Adrenal gland (tissue), 12 donors: Measurements from ENCODE around the gene PRKCE. TPM values are rescaled to one million over a fixed set of nuclear protein-coding genes. Genes with fewer than 3 reads are reported as not detected.
A peak's percentile ranks its signal among the peaks of the same experiment; 100 is the strongest.

Source experiments
- DNase-seq, 7 donors: peaks; one replicate each; pipeline ENCODE4 v3.0.0-alpha.2; 2019 to 2020
- H3K27ac ChIP-seq, 5 donors: fragments of 200-600 bp; sonication (generic) in 4 of 5; 1 replicate in 3 of 5; 2 replicates in 2 of 5; pipeline versions ENCODE4 v1.5.1 to v1.8.0; 2016 to 2020; ENCODE audit warnings: mild to moderate bottlenecking in 1 of 5
- H3K27me3 ChIP-seq: fragments of 200-600 bp; 2 replicates; pipeline ENCODE4 v1.8.0; 2021
- H3K36me3 ChIP-seq, 2 donors: fragments of 200-600 bp; replicated peaks in 1 of 2; 1 replicate in 1 of 2; 2 replicates in 1 of 2; pipeline versions ENCODE4 v1.5.1 to v1.8.0; 2018 to 2022
- H3K4me1 ChIP-seq, 2 donors: fragments of 200-600 bp; replicated peaks in 1 of 2; 1 replicate in 1 of 2; 2 replicates in 1 of 2; pipeline versions ENCODE4 v1.5.1 to v1.8.0; 2018 to 2021
- H3K4me3 ChIP-seq, 4 donors: fragments of 200-600 bp; sonication (generic) in 3 of 4; one replicate each; pipeline ENCODE4 v1.5.1; 2016 to 2018
- H3K9me3 ChIP-seq, 3 donors: fragments of 200-600 bp; sonication (generic) in 1 of 3; replicated peaks in 1 of 3; 1 replicate in 2 of 3; 2 replicates in 1 of 3; pipeline versions ENCODE4 v1.5.1 to v1.8.0; 2016 to 2021
- POLR2A ChIP-seq, 2 donors: fragments of 450-650 bp; IDR thresholded peaks; one replicate each; pipeline ENCODE4 v1.6.1; 2017; ENCODE audit warnings: antibody characterized with exemption in 2 of 2, mild to moderate bottlenecking in 2 of 2, moderate library complexity in 1 of 2
- WGBS, 4 donors: extraction: QIAGEN DNeasy Blood & Tissue Kit in 2 of 4; methylation state at CpG; one replicate each; pipeline versions ENCODE4 v1.1.5 to v1.1.7; 2013 to 2017; 5-methylcytosine and 5-hydroxymethylcytosine counted together
- intact Hi-C, 2 donors: fragments of 100-400 bp; cut with DNase I; formaldehyde crosslinking; loops; one replicate each; pipeline versions ENCODE4 v1.14.1 to v1.15.0; 2022 to 2023
- polyA plus RNA-seq, 3 donors: library from polyadenylated mRNA; stranded (reverse); fragments of 200-250 nt in 2 of 3; fragments of 350-450 nt in 1 of 3; fragmentation: Illumina TruSeq in 1 of 3; extraction: RNeasy Lipid Tissue Mini Kit (QIAGEN cat#74804) in 1 of 3; gene quantifications; one replicate each; pipeline ENCODE4 v1.2.3, GENCODE V29; 2013 to 2014
- total RNA-seq, 9 donors: library from RNA; depleted of rRNA in 4 of 9; stranded (reverse); fragments of >200 nt in 4 of 9; fragments of 120-200 nt in 1 of 9; fragmentation: NEBNext Ultra II Directional in 1 of 9; extraction: Animal tissue kit (Norgen Biotek cat#: 25700) in 1 of 9; gene quantifications; one replicate each; pipeline versions ENCODE4 v1.1.0 to v1.2.4, GENCODE V29; 2013 to 2023
- TF ChIP-seq, protein P1 (sequence below), 6 experiments: fragments of 450-650 bp in 4 of 6; fragments of 200-600 bp in 2 of 6; sonication (generic) in 1 of 6; IDR thresholded peaks; 1 replicate in 5 of 6; 2 replicates in 1 of 6; pipeline versions ENCODE4 v1.5.1 to v1.8.0; 2016 to 2021; ENCODE audit warnings: antibody characterized with exemption in 6 of 6, mild to moderate bottlenecking in 2 of 6, moderate library complexity in 1 of 6
- donor health status: healthy with polysubstance abuse.
- donor health status: Bipolar disorder and iron deficiency.
- donor health status: DM: yes; HTN: yes; CAD: no.
- donor health status: DM: no; HTN: no; CAD: no.
- donor health status: DM: no; HTN: no; CAD: no.
- donor health status: DM: yes; HTN: yes; CAD: no.

PRKCE gene
- total and polyA plus RNA-seq, 12 donors, result 1.9 to 19.2 (median 8.0) TPM

DNA sequence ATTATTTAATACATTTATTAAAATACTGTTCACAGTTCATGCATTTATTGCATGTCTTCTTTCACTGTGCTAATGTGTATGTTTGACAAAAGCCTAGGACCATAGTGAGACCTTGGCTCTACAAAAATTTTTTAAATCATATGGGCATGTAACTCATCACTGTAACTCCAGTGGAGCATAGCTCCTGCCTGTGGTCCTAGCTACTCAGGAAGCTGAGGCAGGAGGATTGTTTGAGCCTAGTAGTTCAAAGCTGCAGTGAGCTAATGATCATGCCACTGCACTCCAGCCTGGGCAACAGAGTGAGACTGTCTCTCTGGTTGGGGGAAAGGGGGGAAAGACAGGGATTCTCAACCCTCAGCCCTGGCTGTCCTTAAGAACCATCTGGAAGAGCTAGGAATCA lies 137.8 kb downstream of the PRKCE start:
- H3K27me3 ChIP-seq, result no peaks in the 10 kb centered on the region
- no peak for DNase-seq
- H3K27ac ChIP-seq, result peak overlapping the region in 1 of 5 donors; percentile 1
- no peaks in the 10 kb centered on the region for H3K9me3 ChIP-seq
- H3K4me3 ChIP-seq, result no peak overlapping the region
- TF ChIP-seq, protein P1, sequence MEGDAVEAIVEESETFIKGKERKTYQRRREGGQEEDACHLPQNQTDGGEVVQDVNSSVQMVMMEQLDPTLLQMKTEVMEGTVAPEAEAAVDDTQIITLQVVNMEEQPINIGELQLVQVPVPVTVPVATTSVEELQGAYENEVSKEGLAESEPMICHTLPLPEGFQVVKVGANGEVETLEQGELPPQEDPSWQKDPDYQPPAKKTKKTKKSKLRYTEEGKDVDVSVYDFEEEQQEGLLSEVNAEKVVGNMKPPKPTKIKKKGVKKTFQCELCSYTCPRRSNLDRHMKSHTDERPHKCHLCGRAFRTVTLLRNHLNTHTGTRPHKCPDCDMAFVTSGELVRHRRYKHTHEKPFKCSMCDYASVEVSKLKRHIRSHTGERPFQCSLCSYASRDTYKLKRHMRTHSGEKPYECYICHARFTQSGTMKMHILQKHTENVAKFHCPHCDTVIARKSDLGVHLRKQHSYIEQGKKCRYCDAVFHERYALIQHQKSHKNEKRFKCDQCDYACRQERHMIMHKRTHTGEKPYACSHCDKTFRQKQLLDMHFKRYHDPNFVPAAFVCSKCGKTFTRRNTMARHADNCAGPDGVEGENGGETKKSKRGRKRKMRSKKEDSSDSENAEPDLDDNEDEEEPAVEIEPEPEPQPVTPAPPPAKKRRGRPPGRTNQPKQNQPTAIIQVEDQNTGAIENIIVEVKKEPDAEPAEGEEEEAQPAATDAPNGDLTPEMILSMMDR (IDR thresholded peaks at IDR 0.05), result no peak
- no peak for TF ChIP-seq POLR2A (IDR thresholded peaks at IDR 0.05)
- H3K36me3 ChIP-seq, result no peaks in the 10 kb centered on the region
- intact Hi-C loops, result no loop called here
- peaks cover 4 to 11% of the 10 kb centered on the region in 2 donors for H3K4me1 ChIP-seq

DNA sequence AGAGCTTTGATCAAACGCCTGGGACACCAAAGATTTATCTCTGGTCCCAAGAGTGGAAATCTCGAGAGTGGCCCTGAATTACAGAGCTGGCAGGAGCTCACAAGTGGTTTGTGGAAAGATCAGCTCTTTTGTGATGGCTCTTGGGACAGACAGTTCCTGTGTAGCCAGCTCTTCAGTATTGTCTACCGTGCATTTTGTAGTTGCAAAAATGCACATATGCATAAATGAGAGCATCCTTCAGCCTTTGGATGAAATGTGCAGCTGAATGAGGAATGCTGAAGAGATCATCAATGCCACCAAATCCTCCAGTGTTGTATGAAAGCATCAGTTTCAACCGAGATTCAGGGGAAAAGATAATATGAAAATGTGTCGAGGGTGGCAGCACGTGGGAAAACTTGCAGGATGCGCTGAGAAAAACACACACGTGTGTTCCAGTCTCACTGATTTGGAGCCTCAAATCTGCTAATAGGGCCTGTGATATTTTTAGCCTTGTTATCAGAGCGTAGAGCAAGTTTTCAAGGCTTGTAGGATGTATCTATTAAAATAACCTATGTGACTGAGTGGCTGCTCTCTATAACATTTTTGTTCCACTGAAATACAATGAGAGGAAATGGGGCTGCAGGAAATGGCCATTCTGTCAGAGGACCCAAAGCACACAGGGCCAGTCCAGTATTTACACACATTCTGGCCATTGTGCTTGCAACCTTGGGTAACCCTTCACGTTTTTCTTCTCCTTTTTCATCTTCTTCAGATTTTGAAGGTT lies 138.7 kb downstream of the PRKCE start:
- no peak for TF ChIP-seq POLR2A (IDR thresholded peaks at IDR 0.05)
- TF ChIP-seq, protein P1 (IDR thresholded peaks at IDR 0.05), result no peak
- Histone ChIP-seq H3K4me1 (peaks cover 4 to 13% of the 10 kb centered on the region in 2 donors), H3K36me3 (no peaks in the 10 kb centered on the region), H3K4me3 (no peak overlapping the region), H3K27me3 (no peaks in the 10 kb centered on the region), H3K27ac (peak overlapping the region in 2 of 5 donors; percentile 1 to 4), H3K9me3 (no peaks in the 10 kb centered on the region)
- intact Hi-C loops, result no loop called here
- WGBS, 4 donors, result 45 to 63% (median 58%) methylated on average over 10 of the region's 10 CpGs
- no peak for DNase-seq

DNA sequence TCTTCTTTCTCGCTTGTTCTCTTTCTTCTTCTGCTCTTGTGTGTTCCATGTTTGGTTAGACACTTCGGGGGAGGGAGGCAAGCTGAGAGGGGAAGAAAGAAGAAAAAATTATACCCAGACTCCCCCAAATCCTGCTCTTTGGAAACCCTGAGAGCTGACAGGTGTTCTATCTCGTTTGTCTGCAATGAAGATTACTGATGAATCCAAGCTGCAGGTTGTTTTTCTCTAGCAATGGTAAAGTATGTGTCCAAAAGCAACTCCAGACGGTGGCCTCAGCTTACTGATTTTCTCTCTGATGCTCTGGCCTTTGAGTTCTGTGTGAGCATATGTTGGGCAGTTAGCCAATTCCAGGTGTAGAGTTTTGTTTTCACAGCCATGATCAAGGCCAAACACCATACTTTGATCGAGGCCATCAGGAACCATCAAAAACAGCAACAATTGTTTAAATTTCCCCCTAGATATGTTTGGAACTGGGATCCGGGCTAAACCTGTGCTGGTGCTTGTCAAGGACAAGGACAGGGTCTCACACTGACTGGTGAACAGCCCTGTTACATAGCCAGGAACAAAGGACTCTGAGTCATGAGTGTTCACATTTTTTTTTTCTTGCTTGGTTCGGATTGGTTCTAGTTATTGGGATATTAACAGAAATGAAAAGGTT lies 142.0 kb downstream of the PRKCE start:
- Histone ChIP-seq H3K27me3 (no peaks in the 10 kb centered on the region), H3K9me3 (no peaks in the 10 kb centered on the region), H3K4me3 (no peak overlapping the region), H3K4me1 (peaks cover 4 to 13% of the 10 kb centered on the region in 2 donors), H3K36me3 (no peaks in the 10 kb centered on the region), H3K27ac (peak overlapping the region in 3 of 5 donors; percentile 20 to 72 (median 46))
- intact Hi-C loops, result no loop called here
- WGBS, 4 donors, result 54 to 60% (median 57%) methylated on average over 7 of the region's 7 CpGs
- TF ChIP-seq, protein P1 (IDR thresholded peaks at IDR 0.05), result no peak
- no peak for TF ChIP-seq POLR2A (IDR thresholded peaks at IDR 0.05)
- peak in 3 of 7 donors; percentile 37 to 52 (median 45) for DNase-seq

DNA sequence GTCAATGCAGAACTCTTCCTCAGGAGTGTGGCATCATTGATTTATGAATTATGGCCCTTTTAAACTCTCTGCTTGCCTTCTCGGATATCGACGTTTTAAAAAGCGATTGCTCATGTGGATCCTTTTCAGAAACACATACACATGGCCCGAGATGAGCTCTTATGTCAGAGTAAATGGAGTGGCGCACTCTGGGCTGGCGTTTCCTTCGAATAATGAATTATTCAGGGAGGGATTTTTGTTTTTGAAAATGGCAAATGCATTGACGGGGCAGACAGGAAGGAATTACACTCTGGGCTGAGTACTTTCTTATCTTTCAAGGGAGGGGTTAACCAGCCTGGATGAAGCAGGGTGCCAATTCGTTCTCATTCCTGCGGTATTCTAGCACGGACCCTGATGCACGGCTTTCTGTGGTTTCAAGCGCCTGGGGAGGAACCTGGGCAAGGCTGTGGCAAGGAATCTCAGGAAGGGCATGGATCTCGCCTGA lies 142.7 kb downstream of the PRKCE start:
- peak in 1 of 7 donors; percentile 37 for DNase-seq
- H3K9me3 ChIP-seq, result no peaks in the 10 kb centered on the region
- no peaks in the 10 kb centered on the region for H3K36me3 ChIP-seq
- TF ChIP-seq, protein P1 (IDR thresholded peaks at IDR 0.05), result no peak
- TF ChIP-seq POLR2A (IDR thresholded peaks at IDR 0.05), result no peak
- peak overlapping the region in 3 of 5 donors; percentile 20 to 72 (median 46) for H3K27ac ChIP-seq
- WGBS, 4 donors, result 36 to 44% (median 37%) methylated on average over 15 of the region's 15 CpGs
- peaks cover 4 to 13% of the 10 kb centered on the region in 2 donors for H3K4me1 ChIP-seq
- H3K27me3 ChIP-seq, result no peaks in the 10 kb centered on the region
- H3K4me3 ChIP-seq, result peak overlapping the region in 1 of 4 donors; percentile 30
- intact Hi-C loops, result no loop called here
